Tibial artery (tissue), 4 donors: ENCODE data around the gene DYSF.

Source experiments
- DNase-seq, 2 donors: peaks; one replicate each; pipeline ENCODE4 v3.0.0-alpha.2; 2019
- H3K27ac ChIP-seq, 2 donors: fragments of 200-600 bp; sonication (generic) in 1 of 2; 1 replicate in 1 of 2; 2 replicates in 1 of 2; pipeline ENCODE4 v1.5.1; 2018 to 2019; ENCODE audit warnings: mild to moderate bottlenecking in 1 of 2
- H3K27me3 ChIP-seq, 2 donors: fragments of 200-600 bp; sonication (generic) in 1 of 2; one replicate each; pipeline versions ENCODE4 v1.5.1 to v1.6.0; 2016 to 2019
- H3K36me3 ChIP-seq, 3 donors: fragments of 200-600 bp; sonication (generic) in 2 of 3; one replicate each; pipeline ENCODE4 v1.5.1; 2016 to 2019; ENCODE audit warnings: mild to moderate bottlenecking in 2 of 3
- H3K4me1 ChIP-seq, 4 donors: fragments of 200-600 bp; sonication (generic) in 2 of 4; 1 replicate in 3 of 4; 2 replicates in 1 of 4; pipeline ENCODE4 v1.5.1; 2016 to 2019
- H3K4me3 ChIP-seq, 2 donors: fragments of 200-600 bp; sonication (generic) in 1 of 2; 1 replicate in 1 of 2; 2 replicates in 1 of 2; pipeline ENCODE4 v1.5.1; 2018 to 2019; ENCODE audit warnings: mild to moderate bottlenecking in 2 of 2
- H3K9me3 ChIP-seq, 3 donors: fragments of 200-600 bp; sonication (generic) in 1 of 3; one replicate each; pipeline ENCODE4 v1.5.1; 2016 to 2019
- intact Hi-C: fragments of 100-400 bp; cut with DNase I; formaldehyde crosslinking; loops from one replicate; pipeline ENCODE4 v1.15.0; 2023; ENCODE audit warnings: low total_unique reads
- TF ChIP-seq, protein P1 (sequence below), 2 experiments: fragments of 200-600 bp in 1 of 2; fragments of 450-650 bp in 1 of 2; IDR thresholded peaks; one replicate each; pipeline ENCODE4 v1.5.1; 2017 to 2019; ENCODE audit warnings: antibody characterized with exemption in 2 of 2, mild to moderate bottlenecking in 1 of 2, moderate library complexity in 1 of 2

Gene DYSF

DNA sequence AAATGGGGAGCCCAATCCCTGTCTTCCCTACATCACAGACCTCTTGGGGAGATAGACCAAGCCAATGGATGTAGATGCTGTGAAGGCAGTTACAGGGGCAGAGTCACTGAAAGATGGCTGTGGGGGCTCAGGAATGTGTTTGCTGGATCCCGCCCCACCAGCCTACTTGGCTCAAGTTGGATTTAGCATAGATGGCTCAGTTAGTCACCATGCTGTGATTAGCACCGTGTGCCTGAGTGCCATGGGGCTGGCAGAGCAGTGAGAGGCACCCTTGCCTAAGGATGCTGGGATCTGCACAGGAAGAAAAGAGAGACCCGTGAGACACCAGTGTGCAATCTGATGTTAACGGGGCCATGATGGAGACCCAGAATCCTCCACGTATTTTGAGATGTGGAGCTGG lies 228.3 kb downstream of the DYSF start:
- Histone ChIP-seq H3K27me3 (no peaks in the 10 kb centered on the region), H3K27ac (no peak overlapping the region)
- intact Hi-C loops = no loop called here

DNA sequence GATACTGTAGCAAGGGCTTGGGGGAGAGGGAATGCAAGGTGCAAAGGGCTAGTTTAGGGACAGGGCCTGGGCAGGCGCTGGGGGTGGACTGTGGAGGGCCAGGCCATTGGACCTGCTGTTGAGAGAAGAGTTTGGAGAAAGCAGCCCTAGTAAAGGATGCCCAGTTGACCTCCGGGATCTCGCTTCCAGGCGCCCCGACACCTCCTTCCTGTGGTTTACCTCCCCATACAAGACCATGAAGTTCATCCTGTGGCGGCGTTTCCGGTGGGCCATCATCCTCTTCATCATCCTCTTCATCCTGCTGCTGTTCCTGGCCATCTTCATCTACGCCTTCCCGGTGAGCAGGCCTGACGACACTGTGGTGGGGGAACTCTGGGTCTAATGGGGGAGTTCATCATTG lies 229.0 kb downstream of the DYSF start:
- H3K27ac ChIP-seq = no peak overlapping the region
- no peaks in the 10 kb centered on the region for H3K27me3 ChIP-seq
- TF ChIP-seq, protein P1, sequence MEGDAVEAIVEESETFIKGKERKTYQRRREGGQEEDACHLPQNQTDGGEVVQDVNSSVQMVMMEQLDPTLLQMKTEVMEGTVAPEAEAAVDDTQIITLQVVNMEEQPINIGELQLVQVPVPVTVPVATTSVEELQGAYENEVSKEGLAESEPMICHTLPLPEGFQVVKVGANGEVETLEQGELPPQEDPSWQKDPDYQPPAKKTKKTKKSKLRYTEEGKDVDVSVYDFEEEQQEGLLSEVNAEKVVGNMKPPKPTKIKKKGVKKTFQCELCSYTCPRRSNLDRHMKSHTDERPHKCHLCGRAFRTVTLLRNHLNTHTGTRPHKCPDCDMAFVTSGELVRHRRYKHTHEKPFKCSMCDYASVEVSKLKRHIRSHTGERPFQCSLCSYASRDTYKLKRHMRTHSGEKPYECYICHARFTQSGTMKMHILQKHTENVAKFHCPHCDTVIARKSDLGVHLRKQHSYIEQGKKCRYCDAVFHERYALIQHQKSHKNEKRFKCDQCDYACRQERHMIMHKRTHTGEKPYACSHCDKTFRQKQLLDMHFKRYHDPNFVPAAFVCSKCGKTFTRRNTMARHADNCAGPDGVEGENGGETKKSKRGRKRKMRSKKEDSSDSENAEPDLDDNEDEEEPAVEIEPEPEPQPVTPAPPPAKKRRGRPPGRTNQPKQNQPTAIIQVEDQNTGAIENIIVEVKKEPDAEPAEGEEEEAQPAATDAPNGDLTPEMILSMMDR (IDR thresholded peaks at IDR 0.05) = no peak
- H3K4me1 ChIP-seq = no peaks in the 10 kb centered on the region
- H3K36me3 ChIP-seq = peaks cover 0 to 7% (median 0%) of the 10 kb centered on the region in 3 donors
- no peaks in the 10 kb centered on the region for H3K9me3 ChIP-seq
- DNase-seq = peak in 1 of 2 donors; percentile 44
- no peak overlapping the region for H3K4me3 ChIP-seq
- intact Hi-C loops = no loop called here

More for the DNA sequence above, 228.3 kb downstream of the DYSF start:
- TF ChIP-seq, protein P1 (IDR thresholded peaks at IDR 0.05) = no peak
- H3K4me1 ChIP-seq = no peaks in the 10 kb centered on the region
- H3K4me3 ChIP-seq = no peak overlapping the region
- H3K9me3 ChIP-seq = no peaks in the 10 kb centered on the region
- DNase-seq = peak in 1 of 2 donors; percentile 25
- H3K36me3 ChIP-seq = peaks cover 0 to 7% (median 0%) of the 10 kb centered on the region in 3 donors

DNA sequence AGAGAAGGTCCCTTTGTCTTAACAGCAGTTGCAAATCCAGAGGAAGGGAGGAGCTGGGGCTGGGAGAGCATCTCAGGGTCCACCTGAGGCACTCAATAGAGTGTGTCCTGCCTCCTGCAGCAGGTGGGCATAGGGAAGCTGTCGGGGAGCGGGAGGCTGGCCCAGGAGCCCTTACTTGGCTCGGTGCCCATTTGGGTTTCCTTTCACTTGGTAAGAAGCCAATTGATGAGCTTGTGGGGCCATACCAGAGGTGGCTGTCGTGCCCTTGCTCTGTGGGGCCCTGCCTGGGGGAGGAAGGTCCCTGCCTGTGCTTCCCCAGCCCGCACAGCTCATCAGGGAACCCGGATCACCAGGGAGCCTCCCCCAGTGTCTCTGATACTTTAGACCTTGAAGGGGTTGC lies 229.7 kb downstream of the DYSF start:
- TF ChIP-seq, protein P1 (IDR thresholded peaks at IDR 0.05) = no peak
- Histone ChIP-seq H3K4me3 (no peak overlapping the region), H3K27ac (no peak overlapping the region), H3K9me3 (no peaks in the 10 kb centered on the region), H3K27me3 (no peaks in the 10 kb centered on the region), H3K36me3 (peaks cover 0 to 7% (median 0%) of the 10 kb centered on the region in 3 donors), H3K4me1 (no peaks in the 10 kb centered on the region)
- peak in 1 of 2 donors; percentile 63 for DNase-seq
- intact Hi-C loops = no loop called here

DNA sequence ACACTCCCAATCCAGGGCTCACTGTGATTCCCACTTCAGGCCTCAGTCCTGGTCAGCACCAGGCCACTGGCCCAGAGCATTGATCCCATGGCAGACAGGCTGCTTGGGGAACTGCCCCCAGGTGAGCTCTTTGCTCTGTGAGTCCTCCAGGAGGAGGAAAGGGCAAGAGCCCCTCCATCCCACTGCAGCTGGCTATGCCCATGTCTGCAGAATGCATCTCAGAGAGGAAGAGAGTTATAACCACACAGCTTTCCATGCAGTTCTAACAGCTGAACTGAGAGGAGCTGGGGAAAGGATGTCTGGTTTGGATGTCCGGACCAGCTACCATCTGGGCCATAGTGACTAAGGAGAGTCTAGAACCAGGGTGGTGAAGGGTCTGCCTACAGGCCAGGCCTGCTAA lies 230.3 kb downstream of the DYSF start:
- TF ChIP-seq, protein P1 (IDR thresholded peaks at IDR 0.05) = no peak
- no peaks in the 10 kb centered on the region for H3K4me1 ChIP-seq
- intact Hi-C loops = no loop called here
- peak in 1 of 2 donors; percentile 20 for DNase-seq
- H3K4me3 ChIP-seq = no peak overlapping the region
- no peaks in the 10 kb centered on the region for H3K9me3 ChIP-seq
- peaks cover 0 to 7% (median 0%) of the 10 kb centered on the region in 3 donors for H3K36me3 ChIP-seq
- no peaks in the 10 kb centered on the region for H3K27me3 ChIP-seq
- H3K27ac ChIP-seq = no peak overlapping the region

DNA sequence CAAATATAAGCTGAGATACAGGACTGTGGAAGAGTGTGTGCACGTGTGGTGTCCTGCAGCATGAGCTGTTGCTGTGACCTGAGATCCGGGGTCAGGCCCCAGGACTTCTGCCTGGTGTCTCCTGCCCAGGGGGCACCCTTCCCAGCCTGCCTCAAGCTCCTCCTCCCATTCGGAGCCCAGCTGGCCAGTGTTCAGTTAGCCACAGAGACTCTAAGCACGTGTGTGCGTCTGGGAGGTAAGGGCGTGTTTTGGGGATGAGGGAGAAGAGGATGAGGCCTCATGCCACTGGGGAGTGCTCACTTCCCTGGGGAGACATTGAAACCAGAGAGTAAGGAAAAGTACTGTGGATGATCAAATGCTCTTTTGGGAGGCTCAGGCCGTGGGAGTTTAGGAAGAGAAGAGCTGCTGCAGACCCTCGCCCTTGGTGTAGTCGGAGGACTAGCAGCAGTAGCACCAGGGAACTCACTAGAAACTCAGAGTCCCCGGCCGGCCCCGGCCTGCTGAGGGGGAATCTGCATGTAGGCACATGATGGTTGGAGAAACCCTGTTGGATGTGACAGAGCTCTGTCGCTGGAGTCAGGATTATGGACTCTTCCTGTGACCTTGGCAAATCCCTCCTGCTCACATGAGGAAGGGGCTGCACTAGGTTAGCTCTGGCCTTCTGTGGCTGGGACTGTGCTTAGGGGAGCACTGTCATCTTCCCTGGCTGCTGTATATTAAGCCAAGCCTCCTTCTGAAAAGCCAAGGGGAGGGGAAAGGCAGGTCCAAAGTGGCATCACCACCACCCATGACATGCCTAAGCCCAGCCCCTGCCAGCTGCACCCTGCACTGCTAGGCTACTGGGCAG lies 231.1 kb downstream of the DYSF start:
- DNase-seq = peak in 1 of 2 donors; percentile 42
- Histone ChIP-seq H3K4me3 (no peak overlapping the region), H3K36me3 (peaks cover 0 to 7% (median 0%) of the 10 kb centered on the region in 3 donors), H3K9me3 (no peaks in the 10 kb centered on the region), H3K4me1 (no peaks in the 10 kb centered on the region), H3K27ac (peak overlapping the region; percentile 25 to 33), H3K27me3 (no peaks in the 10 kb centered on the region)
- TF ChIP-seq, protein P1 (IDR thresholded peaks at IDR 0.05) = no peak
- intact Hi-C loops = no loop called here
